Measurements from ENCODE around the gene MET.

Gene MET

GRCh38 chr7:116836911-116837310, 164.9 kb downstream of the MET start:
- Histone ChIP-seq H2AFZ (ENCODE audit: low read depth, low read length, severe bottlenecking) (no peak overlapping the region), H3K9me2 (replicated peaks; ENCODE audit: insufficient read depth, low read length) (no peaks in the 10 kb centered on the region), H3K27me3 (ENCODE audit: low read length) (no peaks in the 10 kb centered on the region), H3K27ac (ENCODE audit: low read depth, low read length) (no peak overlapping the region), H4K20me1 (ENCODE audit: low read depth, low read length) (no peaks in the 10 kb centered on the region), H3K9me3 (ENCODE audit: insufficient read depth, low read length) (no peaks in the 10 kb centered on the region), H3K4me2 (ENCODE audit: low read depth, low read length, poor library complexity, severe bottlenecking) (no peak overlapping the region), H3K36me3 (ENCODE audit: low read length) (no peaks in the 10 kb centered on the region), H3K79me2 (ENCODE audit: insufficient read depth, low read length) (no peaks in the 10 kb centered on the region), H3K9ac (ENCODE audit: low read length) (no peak overlapping the region), H3K4me3 (ENCODE audit: insufficient read depth, low read length, poor library complexity, severe bottlenecking) (no peak overlapping the region), H3F3A (ENCODE audit: insufficient read depth) (no peaks in the 10 kb centered on the region)
- no peak for TF ChIP-seq CTCF (IDR thresholded peaks at IDR 0.05; ENCODE audit: insufficient read depth, low read length, poor library complexity, severe bottlenecking)
- no peak for TF ChIP-seq EZH2phosphoT487 (conservative IDR thresholded peaks at IDR 0.05; ENCODE audit: low read length)

- no peak overlapping the region for H3K4me3 ChIP-seq (ENCODE audit: insufficient read depth, low read length, poor library complexity, severe bottlenecking)
- H3K27me3 ChIP-seq (ENCODE audit: low read length): no peaks in the 10 kb centered on the region
- H3K9ac ChIP-seq (ENCODE audit: low read length): no peak overlapping the region
- H3K27ac ChIP-seq (ENCODE audit: low read depth, low read length): no peak overlapping the region
- no peak overlapping the region for H3K4me2 ChIP-seq (ENCODE audit: low read depth, low read length, poor library complexity, severe bottlenecking)
- no peak overlapping the region for H2AFZ ChIP-seq (ENCODE audit: low read depth, low read length, severe bottlenecking)
- no peaks in the 10 kb centered on the region for H3K36me3 ChIP-seq (ENCODE audit: low read length)
- H3F3A ChIP-seq (ENCODE audit: insufficient read depth): no peaks in the 10 kb centered on the region
- H3K79me2 ChIP-seq (ENCODE audit: insufficient read depth, low read length): no peaks in the 10 kb centered on the region
- H3K9me3 ChIP-seq (ENCODE audit: insufficient read depth, low read length): no peaks in the 10 kb centered on the region
- no peaks in the 10 kb centered on the region for H3K9me2 ChIP-seq (replicated peaks; ENCODE audit: insufficient read depth, low read length)
- no peak for TF ChIP-seq CTCF (IDR thresholded peaks at IDR 0.05; ENCODE audit: insufficient read depth, low read length, poor library complexity, severe bottlenecking)
- TF ChIP-seq EZH2phosphoT487 (conservative IDR thresholded peaks at IDR 0.05; ENCODE audit: low read length): no peak
- no peaks in the 10 kb centered on the region for H4K20me1 ChIP-seq (ENCODE audit: low read depth, low read length)
Measured at GRCh38 chr7:116837586-116837985, 165.6 kb downstream of the MET start.

- Histone ChIP-seq H4K20me1 (ENCODE audit: low read depth, low read length) (no peaks in the 10 kb centered on the region), H2AFZ (ENCODE audit: low read depth, low read length, severe bottlenecking) (no peak overlapping the region), H3K27ac (ENCODE audit: low read depth, low read length) (no peak overlapping the region), H3K36me3 (ENCODE audit: low read length) (no peaks in the 10 kb centered on the region), H3K9me2 (replicated peaks; ENCODE audit: insufficient read depth, low read length) (no peaks in the 10 kb centered on the region), H3K9me3 (ENCODE audit: insufficient read depth, low read length) (no peaks in the 10 kb centered on the region), H3K79me2 (ENCODE audit: insufficient read depth, low read length) (no peaks in the 10 kb centered on the region), H3F3A (ENCODE audit: insufficient read depth) (no peaks in the 10 kb centered on the region), H3K9ac (ENCODE audit: low read length) (no peak overlapping the region), H3K27me3 (ENCODE audit: low read length) (no peaks in the 10 kb centered on the region), H3K4me2 (ENCODE audit: low read depth, low read length, poor library complexity, severe bottlenecking) (no peak overlapping the region), H3K4me3 (ENCODE audit: insufficient read depth, low read length, poor library complexity, severe bottlenecking) (no peak overlapping the region)
- no peak for TF ChIP-seq EZH2phosphoT487 (conservative IDR thresholded peaks at IDR 0.05; ENCODE audit: low read length)
- no peak for TF ChIP-seq CTCF (IDR thresholded peaks at IDR 0.05; ENCODE audit: insufficient read depth, low read length, poor library complexity, severe bottlenecking)
Measured at GRCh38 chr7:116840256-116840655, 168.3 kb downstream of the MET start.

Measured in SU-DHL-6 (cell line).